ENCODE data around the gene ARID3A. TPM values are rescaled to one million over a fixed set of nuclear protein-coding genes. Genes with fewer than 3 reads are reported as not detected.

Gene ARID3A
- total and polyA plus RNA-seq, 7 donors = 2.3 to 6.7 (median 4.2) TPM

GRCh38 chr19:903266-903797 lies 22.5 kb upstream of the ARID3A start:
- peaks cover 0 to 16% of the 10 kb centered on the region in 2 donors for H3K36me3 ChIP-seq (ENCODE audit: insufficient read depth in 1 of 2, low read depth in 1 of 2)
- H3K4me3 ChIP-seq = no peak overlapping the region
- TF ChIP-seq CTCF (IDR thresholded peaks at IDR 0.05) = no peak
- peak in 1 of 4 donors; percentile 8 for ATAC-seq
- intact Hi-C loops (cut with DNase I) = no loop called here
- H3K9me3 ChIP-seq = no peaks in the 10 kb centered on the region
- WGBS, 3 donors = 58 to 68% (median 59%) methylated on average over 30 to 32 of the region's 32 CpGs
- H3K27ac ChIP-seq = no peak overlapping the region
- peak in 1 of 2 donors; percentile 45 for DNase-seq
- H3K4me1 ChIP-seq = no peaks in the 10 kb centered on the region
- H3K27me3 ChIP-seq (ENCODE audit: insufficient read depth in 3 of 3, low read length in 2 of 3) = no peaks in the 10 kb centered on the region

GRCh38 chr19:904545-904944 lies 21.3 kb upstream of the ARID3A start:
- Histone ChIP-seq H3K27ac (no peak overlapping the region), H3K36me3 (ENCODE audit: insufficient read depth in 1 of 2, low read depth in 1 of 2) (peaks cover 0 to 7% of the 10 kb centered on the region in 2 donors), H3K9me3 (no peaks in the 10 kb centered on the region), H3K4me3 (no peak overlapping the region), H3K4me1 (no peaks in the 10 kb centered on the region), H3K27me3 (ENCODE audit: insufficient read depth in 3 of 3, low read length in 2 of 3) (no peaks in the 10 kb centered on the region)
- WGBS, 3 donors = 91 to 93% (median 92%) methylated on average over 8 of the region's 8 CpGs
- intact Hi-C loops (cut with DNase I) = no loop called here
- DNase-seq (no peak), ATAC-seq (no peak)
- no peak for TF ChIP-seq CTCF (IDR thresholded peaks at IDR 0.05)

DNA sequence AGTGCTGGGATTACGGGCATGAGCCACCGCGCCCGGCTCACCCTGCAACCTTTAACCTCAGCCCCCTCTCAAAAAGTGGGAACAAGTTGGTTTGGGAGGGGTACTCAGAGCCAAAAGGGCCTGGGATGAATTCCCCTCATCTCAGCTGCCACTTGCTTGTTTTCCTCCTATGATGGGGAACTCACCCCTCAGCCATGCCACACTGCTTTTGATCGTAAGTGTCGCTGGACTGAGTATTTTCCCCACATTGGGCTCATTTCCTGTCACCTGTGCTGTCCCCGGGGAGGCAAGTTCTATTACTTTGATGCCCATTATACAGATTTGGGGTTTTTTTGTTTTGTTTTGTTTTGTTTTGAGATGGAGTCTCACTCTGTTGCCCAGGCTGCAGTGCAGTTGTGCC lies 19.4 kb upstream of the ARID3A start:
- no peaks in the 10 kb centered on the region for H3K4me1 ChIP-seq

GRCh38 chr19:907183-907853 lies 18.5 kb upstream of the ARID3A start:
- WGBS, 3 donors = 75 to 80% (median 79%) methylated on average over 14 of the region's 14 CpGs
- no peaks in the 10 kb centered on the region for H3K27me3 ChIP-seq (ENCODE audit: insufficient read depth in 3 of 3, low read length in 2 of 3)
- intact Hi-C loops (cut with DNase I) = no loop called here
- H3K9me3 ChIP-seq = no peaks in the 10 kb centered on the region
- H3K36me3 ChIP-seq (ENCODE audit: insufficient read depth in 1 of 2, low read depth in 1 of 2) = no peaks in the 10 kb centered on the region
- peak in 1 of 4 donors; percentile 13 for ATAC-seq
- TF ChIP-seq CTCF (IDR thresholded peaks at IDR 0.05) = no peak
- H3K27ac ChIP-seq = no peak overlapping the region
- H3K4me1 ChIP-seq = no peaks in the 10 kb centered on the region
- H3K4me3 ChIP-seq = no peak overlapping the region
- peak; percentile 23 to 52 for DNase-seq

More for the DNA sequence above, 19.4 kb upstream of the ARID3A start:
- intact Hi-C loops (cut with DNase I) = no loop called here
- TF ChIP-seq CTCF (IDR thresholded peaks at IDR 0.05) = no peak
- no peaks in the 10 kb centered on the region for H3K36me3 ChIP-seq (ENCODE audit: insufficient read depth in 1 of 2, low read depth in 1 of 2)
- H3K27ac ChIP-seq = no peak overlapping the region
- no peak for DNase-seq
- no peak for ATAC-seq
- H3K27me3 ChIP-seq (ENCODE audit: insufficient read depth in 3 of 3, low read length in 2 of 3) = no peaks in the 10 kb centered on the region
- WGBS, 3 donors = 92 to 97% (median 94%) methylated on average over 7 of the region's 7 CpGs
- H3K9me3 ChIP-seq = no peaks in the 10 kb centered on the region
- H3K4me3 ChIP-seq = no peak overlapping the region
